Stimulated activated CD8-positive, alpha-beta memory T cell treated with anti-CD3 and anti-CD28 coated beads, Interleukin-7, amount 100 ng/mL, for 48 hours (primary cell): Measurements from ENCODE around the gene OARD1.
"Not testable (repeated sequence)": the region's sequence is repeated elsewhere in the genome, so short reads cannot be mapped to it uniquely, and the experiment has no call there.

Experiments
- DNase-seq, 2 donors: peaks; one replicate each; pipeline ENCODE4 v3.0.0-alpha.2; 2020; ENCODE audit warnings: low read depth in 1 of 2; ENCODE audit errors: extremely low read depth in 1 of 2

The OARD1 gene, protein sequence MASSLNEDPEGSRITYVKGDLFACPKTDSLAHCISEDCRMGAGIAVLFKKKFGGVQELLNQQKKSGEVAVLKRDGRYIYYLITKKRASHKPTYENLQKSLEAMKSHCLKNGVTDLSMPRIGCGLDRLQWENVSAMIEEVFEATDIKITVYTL

DNA sequence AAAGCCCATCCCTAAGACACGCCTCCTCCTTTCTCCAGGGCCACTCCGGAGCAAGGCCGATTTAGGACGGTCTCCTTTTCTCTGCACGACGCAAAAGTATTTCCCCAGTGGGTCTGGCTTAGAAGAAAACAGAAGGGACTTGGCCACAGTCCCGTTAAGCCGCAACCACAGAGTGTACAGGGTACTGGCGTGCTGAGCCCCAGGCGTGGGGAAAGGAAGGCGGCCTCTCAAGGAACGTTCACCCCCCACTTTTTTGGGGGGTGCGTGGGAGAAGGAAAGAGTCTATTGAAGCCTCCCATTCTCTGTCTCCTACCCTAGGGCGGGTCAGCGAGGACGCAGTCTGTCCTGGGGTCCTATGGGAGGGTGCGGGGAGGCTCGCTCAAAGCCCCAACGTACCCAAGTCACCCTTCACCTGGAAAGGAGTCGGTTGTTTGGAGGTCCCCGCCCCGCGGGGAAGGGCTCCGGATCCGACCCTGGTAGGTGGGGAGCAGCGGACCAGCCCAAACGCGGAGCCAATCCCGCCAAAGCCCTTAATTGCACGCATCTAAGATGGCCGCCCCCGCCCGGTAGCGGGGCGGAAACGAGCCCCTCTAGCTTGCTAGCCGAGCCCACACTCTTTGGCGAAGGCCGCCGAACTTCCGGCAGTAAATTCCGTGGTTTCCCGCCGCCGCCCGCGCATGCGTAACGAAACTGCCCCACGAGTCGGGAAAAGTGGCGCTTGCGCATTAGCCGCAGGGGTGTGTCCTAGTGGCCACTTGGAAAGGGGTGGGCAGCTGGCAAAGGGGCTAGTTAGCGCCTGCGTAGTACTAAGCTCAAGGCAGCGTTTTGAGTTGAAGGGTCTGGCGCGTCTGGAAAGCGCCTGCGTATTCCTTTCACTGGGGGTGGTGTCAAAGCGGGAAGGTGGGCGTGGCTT, at the start of gene OARD1:
Gene OARD1, minus strand, starts transcription at position 434 of the 913 bp plus-strand sequence. CDS start 722 bp downstream, outside the sequence.
- peak; percentile 99 to 100 for DNase-seq

DNA sequence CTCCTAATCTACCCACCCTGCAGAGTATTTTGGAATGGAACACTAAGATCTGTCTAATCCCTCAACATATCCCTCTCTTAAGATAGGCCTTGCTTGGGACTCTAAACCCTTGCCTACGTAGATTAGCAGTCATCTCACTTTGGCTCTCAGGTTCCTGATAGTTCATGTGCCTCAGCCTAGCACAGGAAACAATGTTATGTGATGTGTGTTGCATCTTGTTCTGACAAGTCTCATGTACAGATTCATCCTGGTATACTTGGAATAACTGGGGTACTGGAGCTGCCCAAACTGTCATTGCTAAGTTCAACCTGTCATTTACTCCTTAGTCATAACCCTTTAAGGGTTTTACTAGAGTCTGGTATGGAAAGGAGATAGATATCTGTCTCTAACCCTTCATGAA, 47.9 kb upstream of the OARD1 start:
- no peak for DNase-seq

DNA sequence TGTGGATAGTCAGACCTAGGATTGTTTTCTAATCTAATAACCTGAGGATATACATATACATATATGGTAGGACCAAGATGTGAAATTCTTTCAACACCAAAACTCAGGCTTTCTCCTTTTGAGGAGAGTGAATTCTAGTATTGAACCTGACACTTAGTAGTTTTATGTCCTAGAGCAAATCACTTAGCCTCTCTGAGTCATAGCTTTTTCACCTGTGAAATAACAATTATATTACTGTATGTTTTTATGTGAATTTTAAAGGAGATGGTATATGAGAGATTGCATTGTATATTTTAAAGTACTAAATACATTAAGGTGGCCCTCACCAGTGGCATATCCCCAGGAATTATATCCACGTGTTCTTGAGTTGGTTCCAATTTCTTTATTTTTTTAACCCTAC, 47.4 kb upstream of the OARD1 start:
- no peak for DNase-seq

DNA sequence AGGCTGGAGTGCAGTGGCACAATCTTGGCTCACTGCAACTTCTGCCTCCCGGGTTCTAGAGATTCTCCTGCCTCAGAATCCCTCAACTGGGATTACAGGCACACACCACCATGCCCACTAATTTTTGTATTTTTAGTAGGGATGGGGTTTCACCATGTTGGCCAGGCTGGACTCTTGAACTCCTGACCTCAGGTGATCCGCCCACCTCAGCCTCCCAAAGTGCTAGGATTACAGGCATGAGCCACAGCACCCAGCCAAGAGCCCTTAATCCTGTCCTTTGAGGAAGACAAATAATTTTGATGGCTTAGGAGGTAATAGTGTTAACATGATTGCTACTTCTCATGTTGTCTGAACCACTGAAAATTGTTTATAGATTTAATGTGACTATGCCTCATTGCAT, 42.9 kb upstream of the OARD1 start:
- DNase-seq = not testable (repeated sequence)

DNA sequence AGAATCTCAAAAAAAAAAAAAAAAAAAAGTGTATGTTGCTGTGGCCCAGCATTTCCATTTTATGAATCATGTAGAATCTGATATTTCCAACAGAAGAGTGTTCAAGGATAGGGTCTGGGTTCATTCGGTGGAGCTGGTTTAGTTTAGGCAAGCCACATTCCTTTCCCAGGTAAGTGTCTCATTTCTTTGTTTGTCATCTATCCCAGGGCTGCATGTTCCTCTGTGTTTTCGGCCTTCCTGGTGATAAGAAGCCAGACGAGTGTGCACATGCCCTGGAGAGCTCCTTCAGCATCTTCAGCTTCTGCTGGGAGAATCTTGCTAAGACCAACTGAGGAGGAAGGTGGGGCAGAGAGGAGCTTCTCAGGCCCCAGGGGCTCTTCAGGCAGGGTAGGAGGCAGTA, 38.9 kb upstream of the OARD1 start:
- DNase-seq = no peak

DNA sequence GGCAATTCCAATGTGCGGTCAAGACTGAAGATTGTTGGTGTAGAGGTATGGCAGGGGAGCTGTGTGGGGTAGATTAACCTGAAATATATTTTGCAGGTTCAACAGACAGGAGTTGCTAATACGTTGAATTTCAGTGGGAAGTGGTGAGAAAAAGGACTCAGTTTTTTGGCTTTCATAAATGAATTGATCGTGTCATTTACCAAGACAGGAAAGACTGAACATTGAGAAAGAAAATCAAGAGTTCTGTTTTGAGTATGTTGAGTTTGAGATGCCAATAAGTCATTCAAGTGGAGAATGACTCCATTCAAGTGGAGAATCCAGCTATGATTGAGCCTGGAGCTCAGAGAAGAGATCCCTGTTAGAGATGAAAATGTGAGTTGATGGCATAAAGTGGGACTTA, 31.7 kb upstream of the OARD1 start:
- no peak for DNase-seq

DNA sequence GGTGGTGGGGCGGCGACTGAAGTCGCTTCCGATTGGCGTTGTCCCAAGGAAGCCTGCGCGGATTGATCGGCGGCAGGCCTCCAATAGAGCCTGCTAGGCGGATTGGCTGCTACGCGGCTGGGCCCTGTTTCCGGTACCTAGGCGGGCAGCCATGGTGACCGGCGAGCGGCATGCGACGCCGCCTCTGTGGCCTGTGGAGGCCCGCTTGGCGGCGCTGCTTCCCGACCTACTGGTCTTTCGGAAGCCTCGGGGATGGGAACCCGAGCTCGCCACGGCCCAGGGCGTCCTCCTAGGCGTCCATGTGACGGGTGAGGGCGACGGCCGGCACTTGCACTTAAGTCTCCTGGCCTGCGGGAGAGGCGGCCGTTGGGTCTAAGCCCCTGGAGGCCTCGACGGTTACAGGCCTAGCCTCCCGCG, 28.7 kb upstream of the OARD1 start:
- no peak for DNase-seq

DNA sequence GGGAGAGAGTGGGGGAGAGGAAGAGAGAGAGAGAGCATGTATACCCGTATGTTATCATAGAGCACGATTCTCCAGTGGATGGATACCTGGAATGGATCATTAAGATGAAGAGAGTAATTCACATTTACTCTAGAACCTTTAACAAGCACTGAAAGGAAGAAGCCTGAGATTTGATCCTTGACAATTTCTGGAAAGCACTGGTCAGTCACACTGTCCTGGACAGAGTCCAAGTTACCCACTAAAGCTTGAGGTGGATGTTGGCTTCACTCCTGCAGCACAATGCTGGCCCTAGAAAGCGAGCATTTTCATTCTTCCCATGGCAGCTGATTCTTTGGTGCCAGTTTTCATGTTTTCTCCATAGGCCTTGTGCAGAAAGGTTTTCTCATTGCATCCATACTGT, 26.2 kb upstream of the OARD1 start:
- DNase-seq = no peak

DNA sequence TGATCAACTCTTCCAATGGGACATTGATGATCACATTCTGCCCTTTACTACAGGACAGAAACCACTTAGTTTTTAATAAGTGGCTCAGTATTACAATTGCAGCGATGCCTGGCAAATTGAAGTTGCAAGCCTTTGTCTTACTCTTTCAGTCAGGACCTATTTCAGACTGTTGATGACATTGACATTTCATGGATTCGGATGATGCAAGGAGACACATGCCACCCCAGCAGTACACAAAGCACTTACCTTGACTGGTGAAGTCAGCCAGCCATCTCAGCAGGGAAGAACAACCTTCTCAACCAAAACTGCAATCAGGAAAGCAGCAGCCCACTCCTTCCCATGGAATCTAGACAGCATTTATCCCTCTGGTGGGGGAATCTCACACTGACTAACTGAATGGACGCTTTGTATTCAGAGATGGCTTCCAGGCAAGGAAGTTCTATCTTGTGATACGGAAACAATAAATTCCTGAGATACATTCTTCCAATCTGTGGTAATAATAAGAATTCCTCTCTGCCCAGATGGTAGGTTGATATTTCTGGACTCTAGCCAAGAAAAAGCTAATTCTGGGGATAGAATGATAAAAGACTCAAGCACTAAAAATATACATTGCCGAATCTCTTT, 25.4 kb upstream of the OARD1 start:
- DNase-seq = no peak

DNA sequence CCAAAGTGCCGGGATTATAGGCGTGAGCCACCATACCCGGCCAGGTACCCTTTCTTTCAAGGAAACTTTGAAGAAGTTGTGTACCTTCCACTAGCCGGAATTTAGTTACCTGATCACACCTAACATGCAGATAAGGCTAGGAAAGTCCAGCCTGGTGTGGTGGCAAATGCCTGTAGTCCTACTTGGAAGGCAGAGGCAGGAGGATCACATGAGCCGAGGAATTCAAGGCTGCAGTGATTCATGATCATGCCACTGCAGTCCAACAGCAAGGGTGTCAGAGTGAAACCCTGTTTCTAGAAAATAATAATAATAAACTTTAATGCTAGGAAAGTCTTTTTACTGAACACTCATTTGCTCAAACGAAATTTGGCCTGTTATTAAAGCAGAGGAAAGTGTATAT, 21.6 kb upstream of the OARD1 start:
- DNase-seq = no peak

DNA sequence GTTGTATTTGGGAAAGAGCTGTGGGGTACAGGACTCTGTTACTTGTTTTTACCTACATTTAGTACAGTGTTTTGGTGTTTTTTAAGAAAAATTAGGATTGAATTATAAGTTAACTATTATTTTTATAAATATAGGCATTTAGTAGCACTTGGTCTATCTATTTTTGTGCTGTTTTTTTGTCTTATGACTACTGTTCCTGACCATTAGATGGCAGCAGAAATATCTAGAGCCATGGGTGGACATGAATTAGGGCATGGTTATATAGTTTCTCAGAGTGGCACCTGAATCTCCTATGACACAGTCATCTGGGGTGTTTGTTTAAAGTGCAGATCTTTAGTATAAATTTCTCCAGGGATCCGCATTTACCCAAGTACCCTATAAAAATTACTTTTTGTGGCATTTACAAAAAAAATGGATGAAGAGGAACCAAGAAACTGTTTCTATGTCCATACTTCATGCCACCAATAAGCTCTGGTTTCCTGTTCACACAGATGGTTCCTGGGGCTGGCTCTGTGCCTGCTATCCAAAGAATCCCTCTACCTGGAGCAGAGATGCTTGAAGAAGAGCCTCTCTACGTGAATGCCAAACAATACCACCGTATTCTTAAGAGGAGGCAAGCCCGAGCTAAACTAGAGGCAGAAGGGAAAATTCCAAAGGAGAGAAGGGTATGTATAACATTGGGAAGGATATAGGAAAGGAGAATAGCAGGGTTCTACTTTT, 20.4 kb upstream of the OARD1 start:
- no peak for DNase-seq

DNA sequence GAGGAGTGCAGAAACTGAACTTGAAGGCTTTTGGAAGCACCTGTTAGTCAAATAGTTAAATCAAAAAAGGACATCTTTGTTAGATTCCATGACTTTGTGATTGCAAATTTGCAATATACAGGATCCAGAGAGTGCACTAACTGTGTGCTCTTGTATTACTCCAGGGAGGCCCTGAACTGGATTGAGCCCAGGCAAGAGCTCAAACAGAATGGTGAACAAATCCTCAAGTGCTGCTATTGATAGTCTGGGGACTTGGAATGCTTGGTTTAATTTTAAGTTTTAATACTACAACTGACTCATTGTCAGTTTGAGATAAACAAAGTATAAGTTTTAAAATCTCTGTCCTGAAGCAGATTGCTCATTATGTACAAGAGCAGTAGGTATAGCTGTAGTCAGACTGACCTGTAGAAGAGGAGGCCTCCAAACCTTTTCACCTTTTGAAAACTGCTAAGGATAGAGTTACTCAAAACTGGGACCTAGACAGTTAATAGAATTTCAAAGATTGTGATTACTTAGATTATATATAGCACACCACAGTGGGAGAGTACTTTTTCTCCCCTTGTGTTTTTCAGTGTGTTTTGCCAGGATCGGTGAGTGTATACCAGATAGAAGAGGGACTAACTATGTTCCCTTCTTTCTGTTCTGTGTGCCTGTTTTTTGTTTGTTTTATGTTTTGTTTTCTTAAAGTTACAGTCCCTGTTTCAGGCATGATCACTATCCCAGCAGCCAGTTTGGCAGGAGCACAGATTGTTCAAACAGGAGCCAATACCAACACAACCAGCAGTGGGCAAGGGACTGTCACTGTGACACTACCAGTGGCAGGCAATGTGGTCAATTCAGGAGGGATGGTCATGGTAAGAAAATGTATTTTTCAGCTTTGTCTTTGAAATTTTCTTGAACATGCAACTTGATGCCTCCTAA, 18.9 kb upstream of the OARD1 start:
- no peak for DNase-seq

DNA sequence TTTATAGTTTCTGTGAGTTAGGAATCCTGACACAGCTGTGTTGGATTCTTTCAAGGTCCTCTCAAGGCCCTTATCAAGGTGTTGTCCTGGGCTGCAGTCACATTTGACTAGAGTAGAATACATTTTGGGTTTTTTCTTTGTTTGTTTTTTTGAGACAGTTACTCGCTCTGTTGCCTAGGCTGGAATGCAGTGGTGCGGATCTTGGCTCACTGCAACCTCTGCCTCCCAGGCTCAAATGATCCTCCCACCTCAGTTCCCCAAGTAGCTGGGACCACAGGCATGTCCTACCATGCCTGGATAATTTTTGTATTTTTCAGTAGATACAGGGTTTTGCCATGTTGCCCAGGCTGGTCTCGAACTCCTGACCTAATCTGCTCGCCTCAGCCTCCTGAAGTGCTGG, 16.3 kb upstream of the OARD1 start:
- no peak for DNase-seq

DNA sequence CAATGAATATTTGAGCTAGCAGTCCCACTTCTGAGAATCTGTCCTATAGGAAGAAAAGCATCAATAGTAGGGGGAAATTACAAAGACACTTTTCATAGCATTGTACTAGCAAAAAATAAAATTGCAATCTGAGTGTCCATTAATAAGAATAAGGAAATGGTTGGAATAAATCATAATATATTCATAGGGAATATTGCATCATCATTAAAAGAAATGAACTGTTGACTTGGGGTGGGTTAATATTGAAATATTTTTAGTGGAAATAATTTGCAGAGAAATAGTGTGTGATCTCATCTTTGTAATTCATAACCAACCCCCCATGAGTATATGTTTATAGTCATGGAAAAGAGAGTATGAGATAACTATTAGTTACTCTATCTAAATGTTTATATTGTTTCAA, 13.0 kb upstream of the OARD1 start:
- DNase-seq = no peak

DNA sequence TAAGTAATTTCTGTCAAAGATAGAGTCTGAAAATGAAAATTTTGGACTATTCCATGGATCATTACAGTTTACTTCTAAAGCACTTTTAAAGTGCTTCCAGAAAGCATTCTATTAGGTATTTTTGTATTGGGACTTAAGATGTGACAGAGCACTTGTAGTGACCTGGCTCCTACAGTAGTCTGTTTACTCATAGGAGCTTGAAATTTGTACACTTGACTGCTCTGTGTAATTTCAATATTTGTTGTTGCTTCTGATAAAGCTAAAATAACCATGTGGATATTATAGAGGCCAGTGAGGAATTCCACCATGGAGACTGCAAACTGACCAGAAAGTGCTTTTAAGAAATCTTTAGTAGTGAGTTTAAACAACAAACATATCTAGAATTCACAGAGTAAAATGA, 10.9 kb upstream of the OARD1 start:
- DNase-seq = no peak

DNA sequence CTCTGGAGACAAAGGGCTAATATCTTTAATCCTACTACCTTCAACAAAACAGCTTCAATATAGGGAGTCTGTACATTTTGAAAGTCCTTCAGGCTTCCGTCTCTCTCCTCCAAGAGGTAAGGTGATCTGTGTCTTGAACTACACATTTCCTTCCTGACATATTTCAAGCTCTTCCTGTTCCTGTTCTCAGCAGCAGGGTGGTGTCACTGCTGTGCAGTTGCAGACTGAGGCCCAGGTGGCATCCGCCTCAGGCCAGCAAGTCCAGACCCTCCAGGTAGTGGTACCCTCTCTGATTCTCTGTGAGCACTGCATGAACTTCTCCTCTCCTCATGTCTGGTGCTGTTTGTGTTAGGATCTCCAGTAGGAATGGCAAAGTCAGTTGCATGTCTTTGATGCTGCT, 8.5 kb upstream of the OARD1 start:
- DNase-seq = no peak

DNA sequence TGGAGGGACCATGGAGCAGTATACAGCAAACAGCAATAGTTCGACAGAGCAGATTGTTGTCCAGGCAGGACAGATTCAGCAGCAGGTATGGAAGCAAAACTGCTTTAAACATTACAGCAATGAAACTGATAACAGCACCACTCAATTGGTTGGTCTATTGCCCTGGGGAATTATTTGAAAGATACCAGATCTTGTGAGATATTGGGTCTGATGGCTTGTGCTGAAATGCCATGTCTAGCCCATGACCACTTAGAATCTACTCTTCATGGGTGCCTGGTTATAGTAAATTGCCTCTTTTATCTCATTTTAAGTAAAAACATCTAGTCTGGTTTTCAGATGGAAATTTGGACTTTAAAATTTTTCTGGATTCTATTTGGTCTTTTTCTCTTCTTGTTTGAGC, 6.9 kb upstream of the OARD1 start:
- DNase-seq = no peak

DNA sequence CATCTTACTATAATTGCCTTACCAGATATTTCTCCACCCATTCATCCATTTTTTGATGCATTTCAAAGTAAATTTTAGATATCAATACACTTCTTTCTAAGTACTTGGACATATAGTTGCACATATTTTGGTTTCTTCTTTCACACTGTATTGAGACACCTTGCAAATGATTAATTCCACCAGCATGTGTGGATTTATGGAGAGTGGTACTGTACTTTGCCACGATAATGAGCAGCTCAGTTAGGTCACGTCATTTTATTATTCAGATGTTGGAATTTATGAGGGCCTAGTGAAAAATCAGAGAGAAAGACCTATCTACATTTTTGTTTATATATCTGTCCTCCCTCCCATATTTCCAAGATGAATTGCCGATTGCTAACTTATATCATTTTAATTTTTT, 5.9 kb upstream of the OARD1 start:
- no peak for DNase-seq

DNA sequence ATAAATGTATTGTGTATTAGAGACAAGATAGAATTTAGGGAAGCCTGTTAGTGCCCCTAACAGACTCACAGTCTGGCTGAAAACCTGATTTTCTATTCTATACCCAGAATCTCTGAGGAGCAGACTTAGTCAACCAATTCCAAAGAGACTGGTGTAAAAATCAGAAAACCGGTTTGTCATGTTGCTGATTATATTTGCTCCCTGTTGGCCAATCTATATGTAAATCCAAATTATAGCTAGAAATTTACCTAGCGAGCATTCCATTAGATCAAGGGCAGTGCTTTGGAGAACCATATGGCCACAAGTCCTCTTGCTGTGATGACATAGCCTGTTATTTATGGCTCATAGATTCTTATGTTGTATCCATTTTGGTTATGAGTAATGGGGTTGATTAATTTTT, 5.4 kb upstream of the OARD1 start:
- no peak for DNase-seq
